ENCODE measurements around the gene ANXA3.
"Not testable (repeated sequence)": the region's sequence is repeated elsewhere in the genome, so short reads cannot be mapped to it uniquely, and the experiment has no call there.

Gene ANXA3

GRCh38 chr4:78543424-78544125, 8.0 kb upstream of the ANXA3 start:
- no peak for DNase-seq (ENCODE audit: low read depth)

- no peak for DNase-seq (ENCODE audit: low read depth)
Observed at GRCh38 chr4:78544678-78545077, 6.9 kb upstream of the ANXA3 start.

GRCh38 chr4:78545275-78546246, 6.0 kb upstream of the ANXA3 start:
- no peak for DNase-seq (ENCODE audit: low read depth)

- DNase-seq (ENCODE audit: low read depth) = not testable (repeated sequence)
Observed at GRCh38 chr4:78547899-78548298, 3.7 kb upstream of the ANXA3 start.

GRCh38 chr4:78548889-78549288, 2.7 kb upstream of the ANXA3 start:
- DNase-seq (ENCODE audit: low read depth) = not testable (repeated sequence)

- no peak for DNase-seq (ENCODE audit: low read depth)
Observed at GRCh38 chr4:78552389-78553042, 946 bp downstream of the ANXA3 start.

- no peak for DNase-seq (ENCODE audit: low read depth)
Observed at GRCh38 chr4:78553043-78553396, 1.4 kb downstream of the ANXA3 start.

- no peak for DNase-seq (ENCODE audit: low read depth)
Observed at GRCh38 chr4:78553529-78554060, 2.0 kb downstream of the ANXA3 start.

GRCh38 chr4:78556665-78557064, 5.1 kb downstream of the ANXA3 start:
- DNase-seq (ENCODE audit: low read depth) = no peak

- no peak for DNase-seq (ENCODE audit: low read depth)
Observed at GRCh38 chr4:78557841-78558240, 6.3 kb downstream of the ANXA3 start.

- no peak for DNase-seq (ENCODE audit: low read depth)
Observed at GRCh38 chr4:78558410-78558809, 6.8 kb downstream of the ANXA3 start.

- DNase-seq (ENCODE audit: low read depth) = peak; percentile 50
Observed at GRCh38 chr4:78560296-78560963, 8.9 kb downstream of the ANXA3 start.

- DNase-seq (ENCODE audit: low read depth) = no peak
Observed at GRCh38 chr4:78561677-78562076, 10.1 kb downstream of the ANXA3 start.

- no peak for DNase-seq (ENCODE audit: low read depth)
Observed at GRCh38 chr4:78562687-78563086, 11.1 kb downstream of the ANXA3 start.

GRCh38 chr4:78565971-78566372, 14.4 kb downstream of the ANXA3 start:
- no peak for DNase-seq (ENCODE audit: low read depth)

- DNase-seq (ENCODE audit: low read depth) = no peak
Observed at GRCh38 chr4:78566834-78567499, 15.4 kb downstream of the ANXA3 start.

- no peak for DNase-seq (ENCODE audit: low read depth)
Observed at GRCh38 chr4:78567500-78568060, 16.0 kb downstream of the ANXA3 start.

GRCh38 chr4:78568640-78569305, 17.2 kb downstream of the ANXA3 start:
- DNase-seq (ENCODE audit: low read depth) = no peak

GRCh38 chr4:78569306-78569821, 17.8 kb downstream of the ANXA3 start:
- DNase-seq (ENCODE audit: low read depth) = peak; percentile 63

- DNase-seq (ENCODE audit: low read depth) = no peak
Observed at GRCh38 chr4:78570117-78570516, 18.5 kb downstream of the ANXA3 start.
